Measurements from ENCODE around the gene RAB44.

GRCh38 chr6:36683656-36684446 lies 13.8 kb upstream of the RAB44 start:
- TF ChIP-seq ZNF274 (IDR thresholded peaks at IDR 0.05; ENCODE audit: low read depth, low read length) (no peak), SUZ12 (IDR thresholded peaks at IDR 0.05; ENCODE audit: extremely low read depth, insufficient read depth, insufficient read length) (no peak), YY1 (IDR thresholded peaks at IDR 0.05; ENCODE audit: insufficient read depth, insufficient read length) (no peak)
